Measurements from ENCODE around the gene ZNF778.

GRCh38 chr16:89187770-89188392 lies 29.6 kb upstream of the ZNF778 start:
- TF ChIP-seq EZH2 (IDR thresholded peaks at IDR 0.05) (no peak), CTCF (IDR thresholded peaks at IDR 0.05) (no peak)

Measured in neural progenitor cell (in vitro differentiated cells).